Left kidney (tissue), 2 donors: ENCODE data around the gene PUM2. TPM values are rescaled to one million over a fixed set of nuclear protein-coding genes. Genes with fewer than 3 reads are reported as not detected.
A peak's percentile ranks its signal among the peaks of the same experiment; 100 is the strongest.

Experiments used
- DNase-seq: peaks from one replicate; pipeline ENCODE4 v3.0.0-alpha.2; 2013
- polyA plus RNA-seq: library from polyadenylated mRNA; unstranded; fragments of 120-200 nt; gene quantifications from one replicate; pipeline ENCODE4 v1.2.1, GENCODE V29; 2013; ENCODE audit not compliant: insufficient read length

PUM2 gene
- polyA plus RNA-seq, 1 donor: 123 TPM

- DNase-seq: no peak
Measured at GRCh38 chr2:20346565-20347381, 3.9 kb downstream of the PUM2 start.

GRCh38 chr2:20343128-20343527 lies 7.5 kb downstream of the PUM2 start:
- DNase-seq: no peak

- DNase-seq: no peak
Measured at GRCh38 chr2:20339012-20339411, 11.6 kb downstream of the PUM2 start.

DNA sequence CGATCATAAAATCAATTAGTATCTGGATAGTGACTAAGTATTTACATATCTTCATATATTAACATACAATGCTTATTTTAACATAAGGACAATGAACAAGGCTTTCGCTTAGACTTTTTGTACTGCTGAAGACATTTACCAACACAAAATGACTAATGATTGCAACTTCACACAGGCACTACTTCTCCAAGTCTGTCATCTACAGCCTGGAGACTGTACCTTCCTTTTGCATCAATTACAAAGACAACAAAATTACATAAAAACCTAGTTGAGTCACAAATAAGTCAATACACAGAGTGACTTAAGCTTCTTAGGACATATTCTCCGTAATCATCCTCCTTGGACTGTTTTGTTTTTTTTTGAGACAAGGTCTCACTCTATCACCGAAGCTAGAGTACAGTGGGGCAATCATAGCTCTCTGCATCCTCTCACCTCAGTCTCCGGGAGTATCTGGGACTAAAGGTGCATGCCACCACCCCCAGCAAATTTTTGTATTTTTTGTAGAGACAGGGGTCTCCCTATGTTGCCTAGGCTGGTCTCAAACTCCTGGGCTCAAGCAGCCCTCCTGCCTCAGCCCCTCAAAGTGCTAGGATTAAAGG lies 15.9 kb downstream of the PUM2 start:
- DNase-seq: no peak

DNA sequence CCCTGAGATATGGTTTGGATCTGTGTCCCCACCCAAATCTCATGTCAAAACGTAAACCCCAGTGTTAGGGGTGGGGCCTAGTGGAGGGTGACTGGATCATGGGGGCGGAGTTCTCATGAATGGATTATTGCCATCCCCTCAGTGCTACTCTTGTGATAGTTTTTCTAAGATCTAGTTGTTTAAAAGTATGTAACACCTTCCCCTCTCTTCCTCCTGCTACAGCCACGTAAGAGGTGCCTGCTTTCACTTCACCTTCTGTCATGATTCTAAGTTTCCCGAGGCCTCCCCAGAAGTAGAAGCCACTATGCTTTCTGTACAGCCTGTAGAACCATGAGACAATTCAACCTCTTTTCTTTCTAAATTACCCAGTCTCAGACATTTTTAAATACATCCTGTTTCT lies 16.9 kb downstream of the PUM2 start:
- no peak for DNase-seq

DNA sequence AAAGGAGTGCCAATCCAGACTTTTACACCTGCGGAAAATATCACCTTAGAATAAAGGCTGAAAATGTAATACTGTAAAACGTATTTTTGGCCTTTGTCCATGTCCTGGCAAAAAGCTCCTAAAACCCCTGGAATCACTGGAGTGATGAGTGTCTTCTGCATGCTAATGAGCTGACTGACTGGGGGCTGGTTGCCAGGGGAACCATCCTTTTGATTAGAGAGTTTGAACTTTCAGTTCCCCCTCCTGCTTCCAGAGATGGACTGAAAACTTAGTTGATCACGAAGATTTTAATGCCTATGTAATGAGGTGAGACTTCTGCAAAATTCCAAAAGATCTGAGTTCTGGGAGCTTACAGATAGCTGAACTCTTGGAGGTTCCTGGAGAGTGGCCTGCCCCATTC lies 20.5 kb downstream of the PUM2 start:
- DNase-seq: no peak

DNA sequence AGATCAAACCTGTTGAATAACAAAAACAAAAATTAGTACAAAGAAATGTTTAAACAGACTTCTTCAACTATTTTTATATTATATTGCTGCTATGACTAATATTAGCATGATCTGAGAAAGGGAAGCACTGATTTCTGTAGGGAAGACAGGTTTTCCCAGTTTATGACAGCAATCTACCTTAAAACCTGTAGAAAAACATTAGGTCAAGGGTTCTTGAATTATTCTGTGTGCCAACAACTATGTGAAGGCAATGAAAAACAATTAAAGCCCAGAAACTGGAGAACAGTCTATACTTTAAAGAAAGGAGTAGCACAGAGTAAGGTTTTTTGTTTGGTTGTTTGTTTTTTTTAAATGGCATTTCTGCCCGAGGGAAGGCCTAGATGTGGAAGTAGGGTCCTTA lies 23.3 kb downstream of the PUM2 start:
- DNase-seq: no peak

DNA sequence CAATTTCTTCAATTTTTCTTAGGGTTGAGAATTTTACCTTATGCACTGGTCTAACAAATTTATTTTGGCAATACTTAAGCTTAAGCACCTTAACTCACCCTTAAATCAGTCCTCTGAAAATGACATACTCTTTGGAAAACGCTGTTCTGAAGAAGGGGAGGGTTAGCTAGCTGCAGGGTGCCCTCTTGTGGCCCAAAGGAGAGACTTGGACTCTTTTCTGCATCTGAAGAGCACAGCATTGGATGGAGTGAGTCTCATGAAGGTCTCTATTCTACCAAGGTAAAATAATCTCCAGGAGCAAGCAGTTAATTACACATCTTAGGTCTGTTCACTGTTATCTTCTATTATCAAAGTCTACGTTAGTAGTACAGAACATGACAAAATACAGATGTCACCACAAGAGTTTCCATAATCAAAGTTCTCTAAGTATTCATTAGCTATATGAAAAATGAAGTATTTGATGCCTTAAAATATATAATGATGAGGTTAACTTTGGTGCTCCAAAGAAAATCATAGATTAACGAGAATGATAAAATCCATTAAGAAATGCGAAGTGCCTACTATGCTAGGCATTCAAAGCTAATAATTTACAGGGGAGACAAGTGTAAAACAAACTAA lies 24.4 kb downstream of the PUM2 start:
- peak; percentile 36 for DNase-seq

- DNase-seq: no peak
Measured at GRCh38 chr2:20322527-20323300, 27.9 kb downstream of the PUM2 start.

- no peak for DNase-seq
Measured at GRCh38 chr2:20317690-20318089, 33.0 kb downstream of the PUM2 start.

- DNase-seq: no peak
Measured at GRCh38 chr2:20317197-20317596, 33.4 kb downstream of the PUM2 start.

DNA sequence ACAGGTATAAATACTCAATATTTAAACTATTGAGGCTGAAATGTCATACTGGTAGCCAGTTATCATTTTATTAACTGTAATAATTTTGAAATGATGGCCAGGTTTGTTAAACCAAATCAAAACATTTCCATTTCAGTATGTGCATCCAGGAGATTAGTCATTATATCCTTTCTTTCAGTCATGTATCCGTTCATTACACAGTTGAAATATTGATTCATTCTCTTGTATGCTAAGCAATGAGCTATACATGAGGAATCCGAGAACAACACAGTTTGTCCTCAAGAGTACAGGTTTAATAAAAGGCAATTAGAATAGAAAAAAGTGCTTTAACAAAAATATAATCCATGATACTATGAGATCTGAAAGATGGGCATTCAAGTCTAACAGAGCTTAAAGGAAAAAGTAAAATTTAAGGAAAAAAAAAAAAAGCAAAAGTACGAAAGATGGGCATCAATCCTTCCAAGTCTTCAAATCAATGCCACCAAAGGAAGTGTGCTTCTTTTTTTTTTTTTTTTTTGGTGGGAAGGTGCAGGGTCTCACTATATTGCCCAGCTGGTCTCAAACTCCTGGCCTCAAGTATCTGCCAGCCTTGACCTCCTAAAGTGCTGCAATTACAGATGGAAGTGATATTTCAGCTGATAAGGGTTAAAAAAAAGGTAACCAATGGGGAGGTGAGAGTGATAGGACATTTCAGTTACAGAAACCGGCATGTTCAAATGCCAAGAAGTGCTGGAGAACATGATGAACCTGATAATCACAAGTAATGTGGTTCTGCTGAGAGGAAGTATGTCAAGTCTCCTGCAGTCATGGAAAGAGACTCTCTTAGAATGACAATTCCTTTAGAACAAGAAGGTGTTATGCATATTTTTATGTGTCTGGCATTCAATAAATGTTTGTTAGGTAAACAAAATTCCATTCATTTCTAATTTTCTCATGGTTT lies 35.8 kb downstream of the PUM2 start:
- no peak for DNase-seq

- DNase-seq: no peak
Measured at GRCh38 chr2:20313659-20314058, 37.0 kb downstream of the PUM2 start.

DNA sequence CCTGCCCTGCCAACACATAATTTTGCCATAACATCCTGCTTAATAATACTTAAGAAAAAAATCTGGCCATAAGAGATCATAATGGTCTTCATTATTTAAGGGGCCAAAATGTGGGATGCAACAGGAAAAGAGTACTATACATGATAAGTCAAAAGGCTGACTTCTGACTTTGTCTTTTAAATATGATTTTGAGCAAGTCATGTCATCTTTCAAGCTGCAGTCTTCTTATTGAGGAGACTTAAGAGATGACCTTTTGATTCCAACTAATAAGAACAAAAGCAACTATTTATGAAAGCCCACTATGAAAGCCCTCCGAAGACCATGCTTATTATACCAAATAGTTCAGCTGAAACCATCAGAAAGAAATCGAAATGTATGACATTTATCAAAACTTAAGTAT lies 41.6 kb downstream of the PUM2 start:
- no peak for DNase-seq

DNA sequence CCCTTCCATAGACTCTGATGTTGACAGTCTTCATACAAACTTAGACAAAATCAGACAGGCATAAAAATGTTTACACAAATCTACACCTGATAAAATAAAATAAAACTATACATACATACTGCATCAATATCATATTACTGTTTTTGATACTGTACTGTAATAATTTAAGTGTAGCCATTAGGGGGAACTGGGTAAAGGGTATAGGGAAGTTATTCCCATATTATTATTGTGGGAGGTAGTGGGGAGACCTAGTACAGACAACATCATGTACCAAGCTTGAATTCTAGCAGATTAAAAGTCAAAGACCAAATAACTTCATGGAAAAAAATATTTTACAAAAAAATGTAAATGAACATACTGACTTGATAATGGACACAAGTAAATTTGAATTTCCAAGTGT lies 43.3 kb downstream of the PUM2 start:
- no peak for DNase-seq

DNA sequence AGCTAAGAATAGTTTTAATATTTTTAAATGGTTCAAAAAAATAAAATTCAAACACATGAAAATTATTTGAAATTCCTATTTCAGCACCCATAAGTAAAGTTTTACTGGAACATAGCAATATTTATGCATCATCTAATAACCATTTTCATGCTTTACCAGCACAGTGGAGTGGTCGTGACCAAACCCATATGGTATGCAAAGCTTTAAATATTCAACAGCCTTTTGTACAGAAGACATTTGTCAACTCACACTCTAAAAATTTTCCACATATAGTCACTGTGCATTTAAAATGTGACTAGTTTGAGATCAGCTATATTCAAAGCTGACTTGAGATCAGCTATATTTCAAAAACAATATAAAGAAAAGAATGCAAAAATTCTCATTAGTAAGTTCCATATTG lies 46.2 kb downstream of the PUM2 start:
- DNase-seq: no peak

DNA sequence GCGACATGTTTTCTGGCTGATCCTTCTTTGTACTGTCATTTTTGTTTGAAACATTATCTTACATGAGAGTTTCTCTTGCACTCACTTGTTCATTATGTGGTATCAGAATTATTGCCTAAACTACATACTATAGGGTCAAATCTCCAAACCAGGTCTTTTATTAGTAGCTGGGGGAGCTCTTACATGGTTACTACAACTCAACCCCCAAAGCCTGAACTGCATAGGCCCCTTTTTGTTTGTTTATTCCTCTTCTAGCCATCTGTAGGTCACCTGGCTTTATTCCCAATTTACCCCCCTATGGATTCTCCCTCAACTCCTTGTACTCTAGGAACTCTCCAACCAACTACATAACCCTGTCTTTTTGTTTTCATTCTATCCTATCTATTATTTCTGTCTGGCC lies 46.7 kb downstream of the PUM2 start:
- no peak for DNase-seq

DNA sequence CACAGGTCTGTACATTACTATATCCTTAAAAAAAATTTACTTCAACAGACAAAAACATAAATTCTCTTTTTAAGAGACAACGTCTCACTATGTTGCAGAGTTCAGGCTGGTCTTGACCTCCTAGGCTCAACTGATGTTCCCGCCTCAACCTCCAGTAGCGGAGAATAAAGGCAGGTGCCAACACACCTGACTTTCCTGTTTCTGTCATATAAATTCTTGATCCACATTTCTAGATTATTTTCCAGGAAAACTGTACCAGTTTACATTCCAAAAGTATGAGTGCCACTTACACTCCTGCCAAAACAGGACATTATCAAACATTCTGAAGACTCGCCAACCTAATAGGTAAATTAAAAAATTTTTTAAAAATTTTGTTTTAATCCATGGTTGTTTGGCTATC lies 48.6 kb downstream of the PUM2 start:
- no peak for DNase-seq

GRCh38 chr2:20300656-20301055 lies 50.0 kb downstream of the PUM2 start:
- DNase-seq: no peak

- DNase-seq: no peak
Measured at GRCh38 chr2:20299113-20299512, 51.5 kb downstream of the PUM2 start.

GRCh38 chr2:20294231-20294630 lies 56.4 kb downstream of the PUM2 start:
- no peak for DNase-seq

DNA sequence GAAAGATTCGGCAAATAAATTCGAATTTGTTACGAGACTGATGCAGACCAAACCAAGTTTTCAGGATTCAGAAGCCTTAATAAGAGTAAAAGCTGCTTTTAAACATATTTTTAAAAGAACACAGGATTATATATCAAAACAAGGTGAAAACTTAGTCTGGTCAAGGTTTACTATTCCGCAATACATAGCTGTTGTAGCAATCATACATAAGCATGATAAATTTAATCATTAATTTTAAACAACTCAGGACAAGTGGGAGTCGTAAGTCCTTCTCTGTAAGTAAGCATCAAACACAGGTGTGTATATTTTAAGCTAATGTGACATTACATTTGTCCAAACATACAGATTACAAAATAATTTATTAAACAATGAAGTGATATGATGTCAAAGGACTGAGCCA lies 57.7 kb downstream of the PUM2 start:
- DNase-seq: no peak
